Measurements from ENCODE around the gene PSMA3. TPM values are rescaled to one million over a fixed set of nuclear protein-coding genes. Genes with fewer than 3 reads are reported as not detected.

Gene PSMA3
- total and polyA plus RNA-seq, 4 donors = 54.6 to 192 (median 113) TPM

- TF ChIP-seq HNF4G (IDR thresholded peaks at IDR 0.05) (no peak), TAF1 (conservative IDR thresholded peaks at IDR 0.05) (no peak), FOXA2 (IDR thresholded peaks at IDR 0.05) (no peak), FOXA1 (IDR thresholded peaks at IDR 0.05) (no peak), NR2F2 (IDR thresholded peaks at IDR 0.05) (no peak), CTCF (IDR thresholded peaks at IDR 0.05; ENCODE audit: low read depth, low read length, missing input control) (no peak), RXRA (IDR thresholded peaks at IDR 0.05) (no peak), HNF4A (conservative IDR thresholded peaks at IDR 0.05) (no peak), RAD21 (IDR thresholded peaks at IDR 0.05) (no peak), JUND (IDR thresholded peaks at IDR 0.05) (no peak), MAX (IDR thresholded peaks at IDR 0.05) (no peak), ATF3 (IDR thresholded peaks at IDR 0.05) (no peak), YY1 (IDR thresholded peaks at IDR 0.05) (no peak), SP1 (IDR thresholded peaks at IDR 0.05) (no peak), ZBTB33 (IDR thresholded peaks at IDR 0.05) (no peak), REST (IDR thresholded peaks at IDR 0.05) (no peak), EGR1 (IDR thresholded peaks at IDR 0.05; ENCODE audit: low read depth in 2 of 2) (no peak), GABPA (IDR thresholded peaks at IDR 0.05 in 1 of 2, conservative IDR thresholded peaks at IDR 0.05 in 1 of 2) (no peak)
- 90% methylated on average over 3 of the region's 3 CpGs for WGBS
- H3K4me1 ChIP-seq (ENCODE audit: control insufficient read depth in 4 of 4, insufficient read depth in 4 of 4, low read length in 3 of 4) = peaks cover 12 to 48% (median 39%) of the 10 kb centered on the region in 4 donors
- H3K27me3 ChIP-seq (ENCODE audit: control insufficient read depth in 4 of 4, insufficient read depth in 4 of 4, low read length in 3 of 4) = no peaks in the 10 kb centered on the region
- H3K9ac ChIP-seq (ENCODE audit: low read depth in 1 of 2, low read length in 2 of 2) = no peak overlapping the region
- no peak overlapping the region for H3K27ac ChIP-seq (ENCODE audit: low read depth in 1 of 2, low read length in 2 of 2)
- DNase-seq (ENCODE audit: low spot score) = no peak
- H3K36me3 ChIP-seq (ENCODE audit: control insufficient read depth in 4 of 4, insufficient read depth in 3 of 4, low read depth in 1 of 4, low read length in 3 of 4) = peaks cover 8 to 35% (median 15%) of the 10 kb centered on the region in 4 donors
- H3K4me3 ChIP-seq (ENCODE audit: low read depth in 1 of 3, low read length in 3 of 3) = no peak overlapping the region
- no peaks in the 10 kb centered on the region for H3K9me3 ChIP-seq (ENCODE audit: control insufficient read depth in 4 of 4, low read length in 3 of 4)
Observed at GRCh38 chr14:58292187-58292586, 47.5 kb downstream of the PSMA3 start.
